OCI-LY3 (cell line): ENCODE data around the gene SLC25A28.
"Not testable (repeated sequence)": the region's sequence is repeated elsewhere in the genome, so short reads cannot be mapped to it uniquely, and the experiment has no call there.

Experiments
- CTCF ChIP-seq: fragments of 200-600, 300-600 bp; sonication (generic); IDR thresholded peaks from 2 replicates; pipeline ENCODE4 v1.5.1; 2014; ENCODE audit warnings: antibody characterized with exemption, low read length, low read depth
- EZH2phosphoT487 ChIP-seq: fragments of 200-600 bp; shearing (Covaris generic); IDR thresholded peaks from 2 replicates; pipeline ENCODE4 v1.6.1; 2018; ENCODE audit warnings: antibody characterized with exemption, mixed run types, low read depth

GRCh38 chr10:99625124-99625523 is 4.9 kb upstream of the SLC25A28 start:
- TF ChIP-seq CTCF, EZH2phosphoT487: not testable (repeated sequence)
